CD4-positive, alpha-beta T cell treated with Interleukin-12 subunit alpha and Interleukin-12 subunit beta, for 1 hour (primary cell): ENCODE measurements around the gene TK1.
"Not testable (repeated sequence)": the region's sequence is repeated elsewhere in the genome, so short reads cannot be mapped to it uniquely, and the experiment has no call there.

Source experiments
- DNase-seq: peaks from one replicate; pipeline ENCODE4 v3.0.0-alpha.2; 2020

TK1 gene

DNA sequence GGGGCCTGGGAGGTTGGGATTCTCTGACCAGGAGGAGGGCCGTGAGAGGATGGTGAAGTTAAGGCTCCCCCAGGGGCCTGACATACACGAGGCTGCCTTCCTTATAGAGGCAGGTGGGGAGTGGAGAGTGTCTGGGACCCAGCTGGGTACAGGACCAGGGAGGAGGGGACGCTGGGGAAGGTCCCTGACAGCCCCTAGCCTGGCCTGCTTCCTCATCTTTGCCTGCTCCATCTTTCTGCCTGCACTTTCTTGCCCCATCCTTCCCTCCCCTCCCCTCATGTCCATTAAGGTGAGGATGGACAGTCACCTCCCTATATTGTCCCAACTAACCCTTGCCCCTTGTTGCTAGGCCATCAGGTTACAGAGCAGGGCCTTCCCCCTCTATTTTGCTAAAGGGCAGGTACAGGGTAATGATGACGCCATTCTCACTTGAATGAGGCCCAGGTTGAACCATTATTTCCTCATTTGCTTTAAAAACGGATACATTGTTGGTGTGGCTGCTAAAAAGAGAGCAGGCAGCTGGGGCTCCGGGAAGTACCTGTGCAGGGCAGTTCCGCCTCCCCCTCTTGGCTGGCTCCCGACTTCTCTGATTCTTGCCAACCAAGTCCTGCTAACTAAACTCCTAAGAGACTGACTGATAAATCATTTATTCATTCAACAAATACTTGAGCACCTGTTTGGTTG, 39.4 kb downstream of the TK1 start:
- no peak for DNase-seq

DNA sequence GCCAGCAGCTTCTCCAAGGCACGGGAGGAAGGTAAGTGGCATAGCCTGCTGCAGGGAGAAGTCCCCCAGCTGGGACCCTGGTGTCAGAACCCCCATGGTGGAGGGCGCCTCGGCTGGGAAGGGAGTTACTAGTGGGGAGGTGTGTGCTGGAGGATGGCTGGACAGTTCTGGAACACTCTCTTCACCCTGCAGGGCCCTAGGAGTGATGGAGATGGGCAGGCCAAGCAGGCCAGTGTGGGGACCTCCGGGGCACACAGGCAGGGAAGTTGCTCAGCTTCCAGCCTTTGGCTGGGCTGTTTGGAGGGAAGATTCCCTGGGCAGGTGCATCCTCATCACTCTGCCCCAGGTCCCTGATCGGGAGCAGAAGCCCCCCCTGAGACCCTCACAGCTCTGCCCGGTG, 40.0 kb downstream of the TK1 start:
- DNase-seq = no peak

DNA sequence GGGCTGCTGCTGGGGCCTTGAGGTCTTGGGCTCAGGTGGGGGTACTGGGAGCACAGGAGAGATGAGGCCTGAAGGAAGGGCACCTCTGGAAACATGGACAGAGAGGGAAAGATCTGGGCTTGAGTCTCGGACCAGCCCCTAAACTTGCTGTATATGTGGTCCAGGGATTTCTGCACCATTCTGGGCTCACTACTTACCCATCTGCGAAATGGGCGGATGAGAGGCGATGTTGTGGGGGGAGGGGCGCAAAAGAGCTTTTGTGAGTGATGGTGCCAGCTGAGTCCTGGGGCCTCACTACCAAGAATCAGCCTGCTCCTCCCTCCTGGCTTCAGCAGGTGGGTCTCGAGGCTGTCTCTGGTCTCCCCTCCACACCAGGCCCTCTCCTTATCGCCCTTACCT, 40.4 kb downstream of the TK1 start:
- DNase-seq = no peak

DNA sequence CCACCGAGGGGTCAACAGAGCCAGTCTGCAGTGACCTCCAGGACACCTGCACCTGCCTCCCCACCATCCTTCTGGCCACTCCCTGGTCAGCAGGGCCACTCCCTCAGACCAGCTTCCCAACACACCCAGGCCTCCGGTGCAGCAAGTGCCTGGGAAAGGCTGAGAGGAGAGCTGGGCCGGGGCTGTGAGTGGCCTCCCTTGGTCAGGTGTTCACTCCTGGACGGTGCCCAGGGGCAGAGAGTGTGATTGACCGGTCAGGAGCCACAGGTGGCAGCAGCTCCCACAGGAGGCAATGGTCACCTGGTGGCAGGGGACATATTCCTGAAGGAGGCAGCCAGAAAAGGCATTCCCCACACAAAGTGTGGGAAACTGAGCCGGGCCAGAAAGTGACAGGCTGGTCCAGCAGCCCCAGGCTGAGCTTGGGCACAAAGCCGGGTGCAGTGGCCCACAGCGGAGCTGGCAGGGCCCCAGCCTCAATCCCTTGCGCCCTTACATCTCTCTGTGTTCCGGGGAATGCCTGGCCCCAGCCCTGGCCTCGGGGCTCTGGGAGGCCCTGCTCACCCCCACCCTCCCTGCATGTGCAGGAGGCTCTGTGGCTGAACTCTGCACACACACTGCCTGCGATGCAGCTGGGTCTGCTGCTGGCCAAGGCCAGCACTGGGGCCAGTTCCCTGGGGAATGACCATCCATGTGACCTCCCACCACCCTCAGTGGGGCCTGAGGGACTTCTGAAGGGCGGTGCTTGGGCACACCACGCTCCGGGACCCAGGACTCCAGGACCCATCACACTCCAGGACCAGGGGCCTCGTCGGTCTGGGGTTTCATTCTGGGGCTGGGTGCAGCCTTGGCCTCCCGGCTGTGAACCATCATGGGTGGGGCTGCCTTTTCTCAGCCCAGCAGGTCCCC, 41.9 kb downstream of the TK1 start:
- DNase-seq = no peak

DNA sequence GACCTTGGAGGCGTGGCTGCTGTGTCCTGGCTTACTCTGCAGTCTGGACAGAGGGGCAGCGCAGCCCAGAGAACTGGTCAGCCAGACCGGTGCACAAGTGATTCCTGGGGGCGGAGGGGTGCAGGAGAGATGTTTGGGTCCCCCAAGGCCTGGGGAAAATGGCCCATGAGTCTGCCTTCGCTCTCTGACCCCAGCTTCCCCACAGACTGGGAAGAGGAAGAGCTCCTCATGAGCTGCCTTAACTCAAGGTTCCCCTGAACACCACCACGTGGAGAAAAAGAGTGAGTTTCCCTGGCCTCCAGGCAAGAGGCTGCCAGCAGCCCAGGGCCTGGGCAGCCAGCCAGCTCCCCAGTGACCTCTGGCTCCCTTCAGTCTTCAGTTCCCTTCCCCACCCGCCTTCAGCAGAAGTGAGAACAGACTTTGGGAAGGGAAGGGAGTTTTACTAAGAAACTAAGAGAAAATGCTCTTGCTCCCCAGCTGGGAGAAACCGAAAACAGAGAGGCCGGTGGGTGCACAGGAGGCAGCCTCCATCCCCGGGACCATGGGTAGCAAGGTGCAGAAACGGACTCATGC, 42.6 kb downstream of the TK1 start:
- DNase-seq = peak; percentile 26

DNA sequence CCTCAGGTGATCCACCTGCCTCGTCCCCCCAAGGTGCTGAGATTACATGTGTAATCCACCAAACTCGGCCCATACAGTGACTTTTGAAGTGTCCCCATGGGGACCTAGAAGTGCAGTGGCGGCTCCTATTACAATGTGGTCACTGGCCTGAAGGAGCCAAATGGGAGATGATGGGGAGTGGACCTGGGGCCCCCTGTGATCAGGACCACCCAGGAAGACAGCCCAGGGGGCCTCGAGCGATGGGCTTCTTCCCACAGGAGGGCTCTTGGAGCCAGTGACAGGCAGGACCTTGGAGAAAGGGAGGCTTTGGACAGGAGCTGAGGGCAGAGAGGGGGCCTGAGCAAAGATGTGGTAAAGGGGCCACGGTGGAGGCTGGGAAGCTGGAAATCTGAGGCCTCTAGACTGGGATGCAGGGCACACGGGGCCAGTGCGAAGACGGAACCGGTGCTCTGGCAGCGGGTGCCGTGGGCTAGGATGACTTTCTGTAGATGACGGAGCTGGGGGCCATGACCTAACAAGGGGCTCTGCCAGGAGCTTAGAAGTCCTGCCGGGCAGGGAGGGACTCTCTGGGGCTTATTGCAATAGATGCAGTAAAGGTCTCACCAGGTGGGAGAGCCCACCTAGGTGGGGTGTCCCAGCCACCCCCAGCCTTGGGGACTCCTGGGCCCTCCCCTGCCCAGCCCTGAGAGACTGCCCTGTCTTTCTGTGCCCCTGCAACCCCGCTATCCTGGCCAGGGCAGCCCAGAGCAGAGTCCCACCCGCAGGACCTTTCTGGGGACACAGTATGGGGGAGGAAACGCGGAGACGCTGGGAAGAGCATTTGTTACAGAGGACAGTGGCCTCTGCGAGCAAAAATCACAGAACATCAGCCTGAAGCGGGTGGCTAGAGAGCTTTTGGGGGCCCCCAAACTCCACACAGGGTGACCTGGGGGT, 43.4 kb downstream of the TK1 start:
- DNase-seq = no peak

DNA sequence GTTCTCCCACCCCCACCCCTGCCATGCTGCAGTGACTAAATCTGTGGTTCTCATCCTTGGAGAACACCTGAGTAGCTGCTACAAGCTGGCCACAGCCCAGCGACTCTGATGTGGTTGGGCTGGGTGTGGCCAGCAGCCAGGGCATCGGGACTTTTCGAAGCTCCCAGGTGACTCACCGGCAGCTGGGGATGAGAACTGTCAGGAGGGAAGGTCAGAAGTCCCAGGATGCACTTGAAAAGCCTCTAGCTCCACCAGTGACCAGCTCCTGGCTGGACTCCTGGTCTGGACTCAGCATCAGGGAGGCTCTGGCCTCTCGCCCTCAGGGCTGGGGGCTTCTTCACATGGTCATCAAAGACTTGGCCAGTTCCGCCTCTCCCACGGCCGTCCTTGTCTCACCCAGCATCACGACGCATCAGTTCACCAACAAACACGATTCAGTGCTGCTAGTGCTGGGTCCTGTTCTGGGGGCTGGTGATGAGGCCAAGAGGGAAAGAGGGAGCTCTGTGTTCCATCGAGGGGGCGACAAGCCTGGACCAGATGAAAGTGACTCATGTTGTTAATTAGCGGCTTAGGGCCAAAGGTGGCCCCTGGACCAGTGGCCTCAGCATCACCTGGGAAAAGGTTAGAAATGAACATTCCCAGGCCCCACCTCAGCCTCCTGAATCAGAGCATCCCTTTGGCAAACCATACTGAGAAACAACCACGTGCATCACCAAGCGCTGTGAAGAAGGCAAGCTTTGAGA, 44.6 kb downstream of the TK1 start:
- DNase-seq = no peak

DNA sequence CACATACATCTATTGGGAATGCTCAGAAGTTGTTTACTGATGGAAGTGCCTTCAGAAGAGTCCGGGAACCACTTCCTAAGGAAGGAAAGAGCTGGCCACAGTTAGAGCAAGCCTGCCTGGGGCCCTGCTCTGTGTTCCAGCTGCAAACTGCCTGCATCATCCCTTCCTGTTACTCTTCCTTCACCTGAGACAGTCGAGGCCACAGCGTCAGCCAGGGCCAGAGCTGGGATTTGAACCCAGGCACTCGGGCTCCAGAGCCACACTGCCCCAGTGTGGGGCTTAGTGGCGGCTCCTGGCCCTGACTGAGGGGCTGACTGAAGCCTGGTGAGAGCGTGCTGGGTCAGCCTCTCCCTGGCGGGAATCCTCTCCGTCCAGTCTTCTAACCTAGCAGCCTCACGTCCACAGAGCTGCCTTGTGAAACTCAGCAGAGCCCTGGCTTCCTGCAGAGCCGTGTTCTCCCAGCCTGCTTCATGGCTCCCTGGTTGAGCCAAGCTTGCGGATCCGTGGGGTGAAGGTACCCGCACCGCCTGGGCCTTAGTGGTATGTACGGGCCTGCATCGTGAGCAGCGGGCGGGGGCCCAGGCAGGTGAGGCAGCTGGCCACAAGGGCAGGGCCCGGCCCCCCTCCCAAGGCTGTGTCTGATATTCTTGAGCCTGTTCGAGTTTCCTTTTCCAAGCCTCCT, 45.3 kb downstream of the TK1 start:
- no peak for DNase-seq

DNA sequence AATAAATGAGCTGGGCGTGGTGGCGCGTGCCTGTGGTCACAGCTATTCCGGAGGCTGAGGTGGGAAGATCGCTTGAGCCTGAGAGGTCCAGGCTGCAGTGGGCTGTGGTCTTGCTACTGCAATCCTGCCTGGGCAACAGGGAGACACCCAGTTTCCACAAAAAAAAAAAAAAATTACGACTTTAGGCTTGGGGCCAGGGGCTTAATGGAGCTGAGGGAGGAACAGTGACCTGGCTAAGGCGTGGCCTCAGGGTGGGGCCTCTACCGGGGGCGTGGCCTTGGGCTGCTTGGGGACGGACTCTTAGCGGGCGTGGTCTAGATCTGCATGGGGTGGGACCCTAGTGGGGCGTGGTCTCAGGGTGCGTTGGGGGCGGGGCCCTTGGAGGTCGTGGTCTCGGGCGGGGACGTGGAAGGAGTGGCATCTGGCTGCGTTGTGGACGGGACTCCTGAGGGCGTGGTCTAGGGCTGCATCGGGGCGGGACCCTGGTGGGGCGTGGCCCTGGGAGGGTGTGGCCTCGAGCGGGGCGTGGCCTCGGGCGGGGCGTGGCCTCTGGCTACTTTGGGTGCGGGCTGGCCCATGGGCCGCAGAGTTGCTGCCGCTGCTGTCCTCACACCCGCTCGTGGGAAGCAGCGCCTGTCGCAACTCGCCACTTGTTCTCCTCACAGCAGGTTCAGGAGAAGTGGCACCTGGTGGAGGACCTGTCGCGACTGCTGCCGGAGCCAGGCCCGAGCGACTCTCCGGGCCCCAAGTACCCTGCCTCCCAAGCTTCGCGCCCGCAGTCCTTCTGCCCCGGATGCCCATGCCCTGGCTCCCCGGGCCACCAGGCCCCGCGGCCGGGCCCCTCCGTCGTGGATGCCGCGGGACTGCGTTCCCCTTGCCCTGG, 46.4 kb downstream of the TK1 start:
- peak; percentile 97 for DNase-seq

DNA sequence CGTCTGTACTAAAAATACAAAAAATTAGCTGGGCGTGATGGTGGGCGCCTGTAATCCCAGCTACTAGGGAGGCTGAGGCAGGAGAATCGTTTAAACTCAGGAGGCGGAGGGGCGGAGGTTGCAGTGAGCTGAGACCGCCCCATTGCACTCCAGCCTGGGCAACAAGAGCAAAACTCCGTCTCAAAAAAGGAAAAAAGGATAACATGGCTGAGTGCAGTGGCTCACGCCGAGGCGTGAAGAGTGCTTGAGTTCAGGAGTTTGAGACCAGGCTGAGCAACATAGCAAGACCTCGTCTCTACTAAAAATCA, 47.0 kb downstream of the TK1 start:
- not testable (repeated sequence) for DNase-seq

DNA sequence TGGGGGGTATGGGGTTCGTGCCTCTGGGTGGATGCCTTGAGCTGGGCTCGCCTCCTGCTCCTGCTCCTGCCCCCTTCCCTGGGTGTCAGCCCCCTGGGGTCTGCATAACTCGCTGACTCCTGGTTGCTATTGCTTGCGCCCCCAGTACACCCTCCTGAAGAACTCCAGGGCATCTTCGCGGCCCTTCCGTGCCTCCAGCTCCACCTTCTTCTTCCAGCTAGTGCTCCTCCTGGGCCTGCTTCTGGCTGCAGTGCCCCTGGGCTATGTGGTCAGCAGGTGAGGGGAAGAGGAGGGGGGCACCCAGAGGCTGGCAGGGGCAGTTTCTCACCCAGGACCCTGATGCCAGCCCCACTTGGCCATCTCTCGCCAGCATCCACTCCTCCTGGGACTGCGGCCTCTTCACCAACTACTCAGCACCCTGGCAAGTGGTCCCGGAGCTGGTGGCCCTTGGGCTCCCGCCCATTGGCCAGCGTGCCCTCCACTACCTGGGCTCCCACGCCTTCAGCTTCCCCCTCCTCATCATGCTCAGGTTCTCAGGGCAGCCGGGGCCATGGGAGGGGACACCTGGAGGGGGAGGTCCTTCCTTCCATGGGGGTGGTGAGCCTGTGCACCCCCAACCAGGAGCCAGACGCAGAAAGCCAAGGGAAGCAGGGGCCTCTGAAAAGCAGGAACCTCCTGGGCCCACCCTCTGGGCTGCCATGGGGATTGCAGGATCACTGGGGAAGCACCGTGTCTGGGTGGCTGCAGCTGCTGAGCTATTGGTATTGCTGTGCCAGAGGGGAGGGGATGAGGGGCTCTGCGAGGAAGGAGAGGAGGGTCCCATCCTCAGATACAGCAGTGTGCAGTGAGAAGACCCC, 48.4 kb downstream of the TK1 start:
- no peak for DNase-seq

DNA sequence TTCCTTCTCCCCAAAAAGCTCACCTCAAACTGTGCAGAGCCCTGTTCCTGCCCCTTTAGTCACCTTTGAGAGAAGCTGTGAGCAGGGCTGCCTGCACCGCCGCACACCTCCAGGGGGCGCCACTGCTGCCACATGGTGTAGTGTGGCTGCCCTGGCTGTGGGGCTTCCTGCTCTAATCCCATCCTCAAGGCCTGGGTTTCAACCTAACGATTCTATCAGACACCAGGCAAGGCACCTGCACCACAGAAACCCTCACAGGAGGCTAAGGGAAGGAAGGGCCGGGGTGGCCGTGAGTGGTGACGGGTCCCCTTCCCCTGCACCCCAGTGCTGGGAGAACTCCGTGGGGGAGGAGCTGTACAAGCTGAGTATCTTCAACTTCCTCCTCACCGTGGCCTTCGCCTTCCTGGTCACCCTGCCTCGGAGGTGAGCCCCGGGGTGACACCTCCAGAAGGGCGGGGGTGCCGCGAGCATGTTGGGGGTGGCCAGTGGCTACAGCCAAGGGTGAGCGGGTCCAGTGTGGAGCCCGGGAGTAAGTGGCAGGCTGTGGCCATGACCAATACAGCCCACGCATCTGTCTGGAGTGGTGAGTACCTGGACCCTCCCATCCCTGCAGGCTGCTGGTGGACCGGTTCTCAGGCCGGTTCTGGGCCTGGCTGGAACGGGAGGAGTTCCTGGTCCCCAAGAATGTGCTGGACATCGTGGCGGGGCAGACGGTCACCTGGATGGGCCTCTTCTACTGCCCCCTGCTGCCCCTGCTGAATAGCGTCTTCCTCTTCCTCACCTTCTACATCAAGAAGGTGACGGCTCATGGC, 49.3 kb downstream of the TK1 start:
- DNase-seq = peak; percentile 52

DNA sequence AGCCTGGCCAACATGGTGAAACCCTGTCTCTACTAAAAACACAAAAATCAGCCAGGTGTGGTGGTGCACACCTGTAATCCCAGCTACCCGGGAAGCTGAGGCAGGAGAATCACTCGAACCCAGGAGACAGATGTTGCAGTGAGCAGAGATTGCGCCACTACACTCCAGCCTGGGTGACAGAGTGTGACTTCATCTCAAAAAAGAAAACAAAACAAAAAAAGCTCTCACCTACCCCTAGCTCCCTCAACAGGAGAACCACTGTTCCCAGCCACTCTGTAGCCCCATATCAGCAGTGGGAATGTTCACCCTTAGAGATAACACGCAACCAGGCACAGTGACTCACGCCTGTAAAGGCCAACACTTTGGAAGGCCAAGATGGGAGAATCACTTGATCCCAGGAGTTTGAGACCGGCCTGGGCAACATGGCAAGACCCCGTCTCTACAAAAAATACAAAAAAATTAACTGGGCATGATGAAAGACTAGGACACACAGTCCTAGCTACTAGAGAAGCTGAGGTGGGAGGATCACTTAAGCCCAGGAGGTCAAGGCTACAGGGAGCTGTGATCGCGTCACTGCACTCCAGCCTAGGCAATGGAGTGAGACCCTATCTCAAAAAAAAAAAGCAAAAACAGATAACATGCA, 50.9 kb downstream of the TK1 start:
- no peak for DNase-seq

DNA sequence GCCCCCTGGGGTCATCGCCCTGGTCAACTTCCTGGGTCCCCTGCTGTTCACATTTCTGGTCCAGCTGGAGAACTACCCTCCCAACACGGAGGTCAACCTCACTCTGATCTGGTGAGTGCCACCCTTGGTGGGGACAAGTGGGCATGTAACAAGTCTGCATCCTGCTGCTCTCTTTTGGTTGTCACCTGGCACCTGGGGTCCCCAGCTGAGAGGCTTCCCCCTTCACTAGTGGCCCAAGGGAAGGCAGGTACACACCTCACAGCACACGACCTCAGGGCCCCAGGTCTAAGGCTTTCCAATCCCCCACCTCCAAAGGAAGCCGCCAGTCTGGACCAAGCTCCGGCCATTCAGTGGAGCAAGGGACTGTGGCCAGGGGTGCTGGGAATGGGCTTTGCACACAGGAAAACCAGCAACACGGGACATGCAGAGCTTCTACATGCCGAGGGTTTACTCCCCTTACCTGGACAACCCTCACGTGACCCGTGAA, 51.9 kb downstream of the TK1 start:
- no peak for DNase-seq

DNA sequence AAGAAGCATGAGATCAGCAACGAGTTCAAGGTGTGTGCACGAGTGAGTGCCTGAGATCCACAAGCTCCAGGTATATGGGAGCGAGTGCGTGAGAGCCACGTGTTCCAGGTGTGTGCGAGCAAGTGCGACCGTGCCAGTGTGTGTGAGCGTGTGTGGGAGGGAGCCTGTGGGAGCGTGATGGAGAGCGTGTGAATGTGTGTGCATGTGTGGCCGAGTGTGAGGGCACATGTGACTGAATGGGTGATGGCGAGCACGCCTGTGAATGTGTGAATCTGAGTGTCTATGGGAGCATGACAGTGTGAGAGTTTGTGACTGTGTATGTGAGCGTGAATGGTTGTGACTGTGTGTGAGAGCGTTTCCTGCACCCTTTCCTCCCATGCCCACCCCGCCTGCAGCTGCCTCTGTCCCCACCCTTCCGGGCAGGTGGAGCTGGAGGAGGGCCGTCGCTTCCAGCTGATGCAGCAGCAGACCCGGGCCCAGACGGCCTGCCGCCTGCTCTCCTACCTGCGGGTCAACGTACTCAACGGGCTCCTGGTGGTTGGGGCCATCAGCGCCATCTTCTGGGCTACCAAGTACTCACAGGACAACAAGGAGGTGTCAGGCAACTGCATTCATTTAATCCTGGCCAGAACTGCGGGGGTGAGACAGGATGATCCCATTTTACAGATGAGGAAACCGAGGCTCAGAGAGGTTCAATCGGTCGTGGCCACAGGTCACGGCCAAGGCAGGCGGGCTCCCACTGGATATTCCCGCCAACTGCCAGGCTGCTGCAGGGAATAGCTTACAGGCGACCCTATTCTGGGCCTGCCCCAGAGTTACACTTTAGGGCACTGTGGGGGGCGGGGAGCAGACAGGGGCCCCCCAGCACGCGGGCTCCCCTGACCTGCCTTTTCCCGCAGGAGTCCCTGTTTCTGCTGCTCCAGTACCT, 52.6 kb downstream of the TK1 start:
- DNase-seq = peak; percentile 89

DNA sequence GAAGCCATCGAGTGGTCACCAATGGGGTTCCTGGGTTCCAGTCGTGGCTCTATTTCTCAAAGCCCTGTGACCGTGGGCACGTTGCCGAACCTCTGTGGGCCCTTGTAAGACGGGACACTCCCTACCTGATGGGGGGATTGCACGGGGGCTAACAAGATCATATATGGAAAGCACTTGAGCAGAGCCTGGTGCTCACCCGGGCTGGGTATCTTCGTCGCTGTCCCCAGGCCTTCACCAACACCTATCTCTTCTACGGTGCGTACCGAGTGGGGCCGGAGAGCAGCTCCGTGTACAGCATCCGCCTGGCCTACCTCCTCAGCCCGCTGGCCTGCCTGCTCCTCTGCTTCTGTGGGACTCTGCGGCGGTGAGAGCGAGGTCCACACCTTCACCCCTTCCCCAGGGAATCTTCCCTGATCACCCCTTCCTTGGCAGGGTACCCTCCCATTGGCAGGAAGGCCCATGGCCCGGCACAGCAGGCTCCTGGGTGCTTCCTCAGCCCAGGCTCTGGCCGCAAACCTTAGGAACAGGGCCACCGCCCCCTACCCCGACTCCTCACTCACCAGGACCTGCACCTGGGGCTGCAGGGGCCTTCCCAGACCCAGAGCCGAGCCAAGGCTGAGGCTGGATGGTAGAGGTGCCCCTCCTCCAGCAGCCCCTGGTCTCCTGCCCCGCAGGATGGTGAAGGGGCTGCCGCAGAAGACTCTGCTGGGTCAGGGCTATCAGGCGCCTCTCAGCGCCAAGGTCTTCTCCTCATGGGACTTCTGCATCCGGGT, 53.5 kb downstream of the TK1 start:
- DNase-seq = peak; percentile 9
